NT2/D1 (cell line): ENCODE measurements around the gene HHLA2.

ENCODE experiments used
- DNase-seq: peaks from one replicate; pipeline ENCODE4 v3.0.0-alpha.2; 2011; ENCODE audit warnings: low read depth, low spot score
- H3K27me3 ChIP-seq: 2 replicates; pipeline ENCODE4 v1.6.0; 2011; ENCODE audit warnings: mild to moderate bottlenecking; ENCODE audit not compliant: insufficient read length, insufficient read depth
- H3K36me3 ChIP-seq: 2 replicates; pipeline ENCODE4 v1.6.1; 2011; ENCODE audit warnings: mild to moderate bottlenecking, low read length, mixed read lengths; ENCODE audit not compliant: insufficient read depth, insufficient read length
- H3K4me1 ChIP-seq: 2 replicates; pipeline ENCODE4 v1.5.1; 2011; ENCODE audit not compliant: insufficient read depth, insufficient read length
- H3K4me3 ChIP-seq: 2 replicates; pipeline ENCODE4 v1.5.1; 2011; ENCODE audit warnings: low read depth; ENCODE audit not compliant: insufficient read length
- H3K9ac ChIP-seq: 2 replicates; pipeline ENCODE4 v1.6.0; 2011; ENCODE audit warnings: low read depth; ENCODE audit not compliant: insufficient read length
- H3K9me3 ChIP-seq: 2 replicates; pipeline ENCODE4 v1.5.1; 2011; ENCODE audit warnings: mild to moderate bottlenecking, low read length; ENCODE audit not compliant: insufficient read depth
- SUZ12 ChIP-seq: IDR thresholded peaks from 2 replicates; pipeline ENCODE4 v1.6.1; 2011; ENCODE audit not compliant: insufficient read length, insufficient read depth; ENCODE audit errors: extremely low read depth
- YY1 ChIP-seq: IDR thresholded peaks from 2 replicates; pipeline ENCODE4 v1.6.1; 2011; ENCODE audit not compliant: insufficient read length, insufficient read depth
- ZNF274 ChIP-seq: IDR thresholded peaks from 2 replicates; pipeline ENCODE4 v1.6.1; 2011; ENCODE audit warnings: mild to moderate bottlenecking, low read depth, low read length

Gene HHLA2

DNA sequence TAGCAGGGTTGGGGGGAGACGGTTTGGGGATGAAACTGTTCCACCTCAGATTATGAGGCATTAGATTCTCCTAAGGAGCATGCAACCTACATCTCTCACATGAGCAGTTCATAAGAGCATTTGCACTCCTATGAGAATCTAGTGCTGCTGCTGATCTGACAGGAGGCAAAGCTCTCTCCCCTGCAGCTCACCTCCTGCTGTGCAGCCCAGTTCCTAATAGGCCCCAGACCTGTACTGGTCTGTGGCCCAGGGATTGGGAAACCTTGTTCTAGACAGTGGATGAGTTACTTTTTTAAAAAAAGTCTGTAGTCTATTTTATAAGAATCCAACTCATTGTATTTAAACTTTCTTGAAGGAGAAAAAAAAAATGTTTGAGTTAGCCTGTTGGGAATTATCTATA lies 100.0 kb downstream of the HHLA2 start:
- Histone ChIP-seq H3K36me3 (no peaks in the 10 kb centered on the region), H3K9ac (no peak overlapping the region), H3K9me3 (no peaks in the 10 kb centered on the region), H3K4me3 (no peak overlapping the region), H3K4me1 (no peaks in the 10 kb centered on the region), H3K27me3 (no peaks in the 10 kb centered on the region)
- no peak for DNase-seq
- TF ChIP-seq SUZ12, result no peak
- no peak for TF ChIP-seq YY1
- TF ChIP-seq ZNF274, result no peak

DNA sequence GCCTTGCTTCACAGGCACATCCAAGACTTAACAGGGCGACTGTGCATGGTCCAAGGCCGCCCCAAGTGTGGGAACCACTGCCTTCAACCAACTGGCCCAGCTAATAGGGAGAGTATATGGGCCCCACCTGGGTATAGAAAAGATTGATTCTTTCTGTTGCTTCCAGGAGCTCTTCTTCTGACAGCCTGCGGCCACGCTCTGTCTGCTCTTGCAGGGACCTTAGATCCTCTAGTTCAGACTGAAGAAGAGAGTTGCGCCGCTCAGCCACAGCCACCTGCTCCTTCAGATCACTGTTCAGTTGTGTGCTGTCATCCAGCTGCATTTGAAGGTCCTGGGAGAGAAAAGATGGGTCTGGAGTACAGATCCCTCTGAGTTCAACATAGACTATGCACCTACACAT lies 102.2 kb downstream of the HHLA2 start:
- Histone ChIP-seq H3K4me1 (no peaks in the 10 kb centered on the region), H3K9me3 (no peaks in the 10 kb centered on the region), H3K27me3 (no peaks in the 10 kb centered on the region), H3K9ac (no peak overlapping the region), H3K4me3 (no peak overlapping the region), H3K36me3 (no peaks in the 10 kb centered on the region)
- no peak for DNase-seq
- TF ChIP-seq ZNF274, result no peak
- no peak for TF ChIP-seq YY1
- no peak for TF ChIP-seq SUZ12

DNA sequence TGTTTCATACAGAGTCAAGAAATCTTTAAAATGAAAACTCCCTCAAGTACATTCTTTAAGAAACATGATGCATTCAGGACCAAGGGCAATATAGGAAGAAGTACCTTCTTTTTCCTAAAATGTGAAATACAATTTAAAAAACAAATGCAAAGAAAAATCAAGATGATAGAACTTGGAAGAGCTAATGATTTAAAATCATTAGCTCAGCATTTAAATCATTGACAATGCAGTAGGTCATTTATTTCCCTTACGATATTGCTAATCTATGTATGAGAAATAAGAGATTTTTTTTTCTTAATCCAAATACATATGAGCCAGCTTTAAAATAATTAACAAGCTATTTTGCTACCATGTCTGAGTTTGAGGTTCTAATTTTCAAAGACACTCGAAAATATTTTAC lies 105.5 kb downstream of the HHLA2 start:
- no peaks in the 10 kb centered on the region for H3K36me3 ChIP-seq
- H3K4me1 ChIP-seq, result no peaks in the 10 kb centered on the region
- H3K9ac ChIP-seq, result no peak overlapping the region
- no peak for TF ChIP-seq YY1
- TF ChIP-seq SUZ12, result no peak
- no peak for TF ChIP-seq ZNF274
- no peaks in the 10 kb centered on the region for H3K9me3 ChIP-seq
- H3K4me3 ChIP-seq, result no peak overlapping the region
- no peaks in the 10 kb centered on the region for H3K27me3 ChIP-seq
- DNase-seq, result no peak

DNA sequence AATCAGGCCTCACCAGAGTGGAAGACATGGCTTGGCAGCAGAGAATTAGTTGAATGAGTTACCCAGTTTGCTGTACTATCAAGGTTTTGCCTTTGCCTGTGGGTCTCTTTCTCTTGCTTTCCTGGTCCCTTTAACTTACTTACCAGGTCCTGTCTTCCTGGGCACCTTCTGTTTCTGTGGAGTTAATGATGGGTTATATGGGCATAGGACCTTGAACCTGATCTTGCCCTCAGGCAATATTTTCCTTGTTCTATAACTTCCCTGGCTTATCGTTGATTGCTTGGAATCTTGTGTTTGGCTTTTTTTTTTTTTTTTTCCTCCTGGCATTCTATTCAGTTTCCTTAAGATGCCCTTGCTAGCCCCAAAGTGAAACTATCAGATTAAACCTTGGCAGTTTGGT lies 106.8 kb downstream of the HHLA2 start:
- DNase-seq, result no peak
- no peak overlapping the region for H3K9ac ChIP-seq
- H3K36me3 ChIP-seq, result no peaks in the 10 kb centered on the region
- H3K9me3 ChIP-seq, result no peaks in the 10 kb centered on the region
- H3K27me3 ChIP-seq, result no peaks in the 10 kb centered on the region
- H3K4me3 ChIP-seq, result no peak overlapping the region
- TF ChIP-seq YY1, result no peak
- TF ChIP-seq ZNF274, result no peak
- TF ChIP-seq SUZ12, result no peak
- H3K4me1 ChIP-seq, result no peaks in the 10 kb centered on the region

DNA sequence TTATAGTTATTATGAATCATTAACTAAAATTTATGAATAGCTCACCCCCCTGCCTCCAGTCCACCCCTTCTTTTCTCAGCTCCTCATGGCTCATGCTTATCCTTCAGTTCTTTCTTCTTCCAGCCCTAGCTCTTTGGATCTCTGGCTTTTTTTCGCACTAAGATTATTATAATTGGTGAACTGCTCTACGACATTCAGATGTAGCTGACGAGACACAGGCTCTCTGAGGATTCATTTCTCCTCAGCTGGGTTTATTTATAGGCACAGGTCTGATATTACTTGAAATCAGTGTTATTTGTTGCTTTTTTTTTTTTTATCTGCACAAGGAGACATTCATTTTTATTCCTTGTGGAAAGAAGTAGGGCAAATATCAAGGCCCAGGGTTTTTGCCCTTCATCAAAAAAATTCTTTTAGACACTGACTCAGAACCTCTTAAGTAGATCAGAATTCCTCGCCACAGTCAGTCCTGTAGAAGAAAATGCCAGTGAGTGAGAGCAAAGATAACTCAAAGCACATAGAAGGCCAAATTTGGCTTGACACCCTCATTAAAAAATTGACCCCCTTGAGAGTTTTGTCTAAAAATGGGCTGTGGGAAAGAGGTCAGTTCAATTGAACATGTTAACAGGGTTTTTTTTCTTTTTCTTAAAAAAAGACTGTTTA lies 107.5 kb downstream of the HHLA2 start:
- H3K4me1 ChIP-seq, result no peaks in the 10 kb centered on the region
- H3K9ac ChIP-seq, result no peak overlapping the region
- TF ChIP-seq YY1 (no peak), SUZ12 (no peak), ZNF274 (no peak)
- H3K27me3 ChIP-seq, result no peaks in the 10 kb centered on the region
- no peaks in the 10 kb centered on the region for H3K36me3 ChIP-seq
- H3K9me3 ChIP-seq, result no peaks in the 10 kb centered on the region
- no peak for DNase-seq
- H3K4me3 ChIP-seq, result no peak overlapping the region

DNA sequence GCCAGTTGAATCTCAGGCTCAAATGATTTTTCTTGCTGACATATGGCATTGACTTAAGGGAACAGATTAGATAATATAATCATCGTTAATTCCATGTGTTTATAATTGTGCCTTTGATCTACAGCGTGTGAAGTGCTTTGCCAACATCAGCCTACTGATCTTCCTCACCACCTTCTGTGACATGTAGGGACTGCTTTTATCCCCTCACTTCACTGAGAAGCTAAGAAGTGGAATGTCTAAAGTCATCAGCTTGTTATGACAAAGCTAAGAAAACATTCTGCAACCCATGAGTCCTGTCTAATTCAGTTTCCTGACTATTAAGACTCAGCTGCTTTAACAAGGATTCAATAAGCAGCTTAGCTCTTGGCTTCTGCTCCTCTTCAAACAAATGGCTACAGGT lies 108.0 kb downstream of the HHLA2 start:
- H3K9ac ChIP-seq, result no peak overlapping the region
- no peak for TF ChIP-seq ZNF274
- no peak for TF ChIP-seq SUZ12
- no peak for TF ChIP-seq YY1
- no peak overlapping the region for H3K4me3 ChIP-seq
- H3K9me3 ChIP-seq, result no peaks in the 10 kb centered on the region
- no peak for DNase-seq
- H3K4me1 ChIP-seq, result no peaks in the 10 kb centered on the region
- H3K36me3 ChIP-seq, result no peaks in the 10 kb centered on the region
- H3K27me3 ChIP-seq, result no peaks in the 10 kb centered on the region

DNA sequence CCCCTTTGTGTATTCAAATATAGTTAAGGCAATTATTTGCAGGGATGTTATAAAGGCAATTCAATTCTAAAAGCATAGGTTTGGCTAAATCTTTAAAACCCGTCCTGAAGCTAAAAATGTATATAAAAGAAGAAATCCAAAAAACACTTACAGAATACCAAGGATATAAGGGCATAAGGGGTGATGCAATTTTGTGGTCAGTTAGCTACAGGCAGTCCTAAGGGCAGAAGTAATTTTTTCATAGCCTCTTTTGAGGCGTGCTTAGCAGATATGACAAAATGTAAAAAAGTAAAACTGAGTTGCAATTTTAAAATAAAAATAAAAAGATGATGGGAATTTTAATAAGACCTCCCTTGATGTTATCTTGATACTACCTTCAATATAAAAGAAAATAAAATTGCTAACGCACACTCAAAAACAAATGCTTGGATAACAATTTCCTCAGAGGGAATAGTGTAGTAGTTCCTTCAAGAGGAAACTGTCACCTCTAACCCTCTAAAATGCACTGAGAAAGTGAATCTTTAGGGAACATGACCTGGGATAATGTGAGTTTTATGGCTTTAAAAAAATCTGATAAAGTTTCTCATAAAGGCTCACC lies 109.8 kb downstream of the HHLA2 start:
- no peak for DNase-seq

More for the DNA sequence above, 109.8 kb downstream of the HHLA2 start:
- no peak for TF ChIP-seq SUZ12
- Histone ChIP-seq H3K9ac (no peak overlapping the region), H3K9me3 (peaks cover 5% of the 10 kb centered on the region; the same call in 1 of the 2 replicates), H3K36me3 (no peaks in the 10 kb centered on the region), H3K4me1 (no peaks in the 10 kb centered on the region), H3K27me3 (no peaks in the 10 kb centered on the region), H3K4me3 (no peak overlapping the region)
